NCI-H128 (cell line): ENCODE results near the gene KCNK4.

Experiments
- DNase-seq: peaks from one replicate; lab custom pipeline; 2025; ENCODE audit not compliant: unreplicated experiment; lab: John Stamatoyannopoulos, UW

The KCNK4 gene

DNA sequence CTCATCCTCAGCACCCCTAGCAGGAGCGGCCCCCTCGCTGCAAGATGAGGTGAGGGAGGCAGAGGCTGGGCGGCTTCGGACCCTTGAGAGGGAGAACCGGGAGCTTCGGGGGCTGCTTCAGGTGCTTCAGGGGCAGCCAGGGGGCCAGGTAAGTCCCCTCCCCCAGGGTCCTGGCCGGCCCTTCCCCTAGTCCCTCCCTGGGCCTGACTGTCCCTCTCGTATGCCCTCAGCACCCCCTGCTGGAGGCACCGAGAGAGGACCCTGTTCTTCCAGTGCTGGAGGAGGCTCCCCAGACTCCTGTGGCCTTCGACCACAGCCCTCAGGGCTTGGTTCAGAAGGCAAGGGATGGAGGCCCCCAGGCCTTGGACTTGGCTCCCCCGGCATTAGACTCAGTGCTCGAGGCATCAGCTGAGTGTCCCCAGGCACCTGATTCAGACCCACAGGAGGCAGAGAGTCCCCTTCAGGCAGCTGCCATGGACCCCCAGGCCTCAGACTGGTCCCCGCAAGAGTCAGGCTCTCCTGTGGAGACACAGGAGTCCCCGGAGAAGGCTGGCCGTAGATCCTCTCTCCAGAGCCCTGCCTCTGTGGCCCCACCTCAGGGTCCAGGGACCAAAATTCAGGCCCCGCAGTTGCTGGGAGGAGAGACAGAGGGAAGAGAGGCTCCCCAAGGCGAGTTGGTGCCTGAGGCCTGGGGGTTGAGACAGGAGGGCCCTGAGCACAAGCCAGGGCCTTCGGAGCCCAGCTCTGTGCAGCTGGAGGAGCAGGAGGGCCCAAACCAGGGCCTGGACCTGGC lies 52.9 kb downstream of the KCNK4 start:
- no peak for DNase-seq

DNA sequence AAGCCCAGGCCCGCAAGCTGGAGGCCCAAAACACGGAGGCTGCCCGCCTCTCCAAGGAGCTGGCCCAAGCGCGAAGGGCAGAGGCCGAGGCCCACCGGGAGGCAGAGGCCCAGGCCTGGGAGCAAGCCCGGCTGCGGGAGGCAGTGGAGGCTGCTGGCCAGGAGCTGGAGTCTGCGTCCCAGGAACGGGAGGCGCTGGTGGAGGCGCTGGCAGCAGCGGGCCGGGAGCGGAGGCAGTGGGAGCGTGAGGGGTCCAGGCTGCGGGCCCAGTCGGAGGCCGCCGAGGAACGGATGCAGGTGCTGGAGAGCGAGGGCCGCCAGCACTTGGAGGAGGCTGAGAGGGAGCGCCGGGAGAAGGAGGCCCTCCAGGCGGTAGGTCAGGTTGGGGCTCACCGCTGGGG lies 53.7 kb downstream of the KCNK4 start:
- DNase-seq, result no peak

DNA sequence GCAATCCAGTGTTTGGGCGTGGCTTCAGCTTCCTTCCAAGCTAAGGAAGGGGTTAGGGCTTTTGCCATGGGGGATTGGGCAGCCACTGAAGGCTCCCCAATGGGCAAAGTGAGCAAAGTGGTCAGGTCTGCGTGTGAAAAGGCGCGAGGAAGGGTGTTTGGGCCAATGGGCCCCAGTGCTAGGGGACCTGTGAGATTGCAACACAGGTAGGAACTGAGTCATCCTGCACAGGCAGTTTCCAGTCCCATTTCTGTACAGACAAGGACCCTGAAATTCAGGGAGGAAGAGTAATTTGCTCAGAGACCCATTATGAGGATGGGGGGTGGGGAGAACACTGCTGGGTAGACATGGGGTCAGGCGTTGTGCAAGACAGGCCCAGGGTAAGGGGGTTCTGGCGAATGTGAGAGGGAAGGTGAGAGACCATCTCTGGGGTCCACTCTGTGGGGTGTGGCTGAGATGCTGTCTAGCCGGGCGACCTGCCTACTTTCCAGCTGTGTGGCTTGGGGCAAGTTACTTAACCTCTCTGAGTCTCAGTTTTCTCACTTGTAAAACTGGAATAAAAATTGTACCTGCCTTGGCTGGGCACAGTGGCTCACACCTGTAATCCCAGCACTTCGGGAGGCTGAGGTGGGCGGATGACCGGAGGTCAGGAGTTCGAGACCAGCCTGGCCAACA lies 56.2 kb downstream of the KCNK4 start:
- DNase-seq, result no peak

DNA sequence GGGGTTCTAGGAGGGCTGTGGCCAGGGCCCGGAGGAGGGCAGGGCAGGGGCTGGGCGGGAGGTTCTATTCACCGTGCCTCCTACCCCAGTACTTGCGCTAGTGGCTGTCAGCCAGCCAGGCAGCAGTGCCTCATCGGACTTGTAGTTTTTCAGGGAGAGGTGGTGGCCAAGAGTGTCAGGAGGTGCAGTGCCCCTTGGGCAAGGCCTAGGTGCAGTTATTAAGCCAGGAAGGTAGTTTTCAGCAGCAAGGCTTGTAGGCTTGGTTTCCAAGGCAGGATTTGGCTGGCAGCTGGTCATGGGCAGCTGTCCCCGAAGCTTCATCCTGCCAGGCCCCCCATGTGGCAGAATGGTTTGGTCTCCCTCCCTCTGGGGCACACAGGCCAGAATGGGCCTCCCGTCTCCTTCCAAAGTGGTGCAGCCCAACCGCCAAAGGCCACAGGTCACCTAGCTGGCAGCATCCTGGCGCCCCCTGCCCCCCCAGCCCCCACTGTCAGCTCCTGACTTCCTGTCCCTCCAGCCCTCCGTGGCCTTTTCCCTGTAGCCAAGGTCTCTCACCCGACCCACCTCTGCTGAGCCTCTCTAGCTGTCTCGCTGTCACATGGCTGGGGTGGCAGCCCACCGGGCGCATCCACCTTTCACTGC lies 57.4 kb downstream of the KCNK4 start:
- DNase-seq, result no peak

DNA sequence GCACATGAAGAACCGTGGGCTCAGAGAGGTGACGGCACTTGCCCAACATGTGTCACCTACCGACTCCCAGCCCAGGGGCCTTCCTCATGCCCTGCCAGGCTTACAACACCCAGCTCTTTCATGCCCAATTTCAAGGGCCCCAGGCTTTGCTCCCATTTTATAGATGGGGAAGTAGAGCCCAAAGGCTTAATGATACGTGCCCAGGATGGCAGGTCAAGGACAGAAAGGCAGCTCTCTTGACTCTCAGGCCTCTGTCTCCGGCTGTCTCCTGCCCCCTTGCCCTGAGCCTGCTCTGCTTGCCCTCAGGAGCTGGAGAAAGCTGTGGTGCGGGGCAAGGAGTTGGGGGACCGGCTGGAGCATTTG lies 57.9 kb downstream of the KCNK4 start:
- no peak for DNase-seq

DNA sequence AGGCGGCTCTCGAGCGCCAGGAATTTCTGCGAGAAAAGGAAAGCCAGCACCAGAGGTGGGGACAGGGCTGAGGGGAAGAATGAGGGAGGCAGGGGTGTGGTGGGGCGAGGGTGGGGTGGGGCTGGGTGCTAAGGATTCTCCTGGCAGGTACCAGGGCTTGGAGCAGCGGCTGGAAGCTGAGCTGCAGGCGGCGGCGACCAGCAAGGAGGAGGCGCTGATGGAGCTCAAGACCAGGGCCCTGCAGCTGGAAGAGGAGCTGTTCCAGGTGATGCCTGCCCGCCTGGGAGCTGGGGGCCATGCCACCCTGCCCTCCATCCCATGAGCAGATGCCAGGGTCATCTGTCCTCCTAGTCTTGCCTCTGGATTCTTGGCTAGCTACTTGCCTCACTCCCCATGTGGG lies 58.3 kb downstream of the KCNK4 start:
- DNase-seq, result no peak
